Cardiac muscle cell (in vitro differentiated cells and primary cell): ENCODE results near the gene LRRC41. TPM values are rescaled to one million over a fixed set of nuclear protein-coding genes. Genes with fewer than 3 reads are reported as not detected.
"Not testable (repeated sequence)": the region's sequence is repeated elsewhere in the genome, so short reads cannot be mapped to it uniquely, and the experiment has no call there.

Source experiments
- DNase-seq, 2 donors: peaks; one replicate each; pipeline versions ENCODE4 v3.0.0 to v3.0.0-alpha.2; 2010 to 2017; ENCODE audit warnings: low read depth in 1 of 2, low spot score in 1 of 2
- H3K27ac ChIP-seq: fragments of 200-600 bp; sonication (generic); 2 replicates; pipeline ENCODE4 v1.5.1; 2016
- H3K27me3 ChIP-seq: fragments of 200-600 bp; sonication (generic); 2 replicates; pipeline ENCODE4 v1.6.0; 2016; ENCODE audit warnings: control low read depth
- H3K36me3 ChIP-seq: fragments of 200-600 bp; sonication (generic); 2 replicates; pipeline ENCODE4 v1.5.1; 2016; ENCODE audit warnings: control low read depth
- H3K4me1 ChIP-seq: fragments of 200-600 bp; sonication (generic); 2 replicates; pipeline ENCODE4 v1.8.1; 2017; ENCODE audit warnings: low read depth, mild to moderate bottlenecking, mixed run types
- H3K4me3 ChIP-seq: fragments of 200-600 bp; sonication (generic); 2 replicates; pipeline ENCODE4 v1.5.1; 2016; ENCODE audit warnings: mild to moderate bottlenecking
- H3K9me3 ChIP-seq: fragments of 200-600 bp; sonication (generic); 2 replicates; pipeline ENCODE4 v1.5.1; 2017; ENCODE audit warnings: low read depth, mild to moderate bottlenecking, control low read depth
- CTCF ChIP-seq: IDR thresholded peaks from 2 replicates; pipeline ENCODE4 v1.5.1; 2012; ENCODE audit warnings: low read depth, mild to moderate bottlenecking, low read length
- polyA plus RNA-seq: library from polyadenylated mRNA; unstranded; fragments of >200 nt; fragmentation: Nextera tagmentation; extraction: Ambion mirVana; gene quantifications from 2 replicates; pipeline ENCODE4 v1.2.1, GENCODE V29; 2016
- total RNA-seq: library from RNA; depleted of rRNA; stranded (reverse); fragments of >200 nt; gene quantifications from 2 replicates; pipeline ENCODE4 v1.2.3, GENCODE V29; 2016

The LRRC41 gene
- total and polyA plus RNA-seq, 2 experiments from 2014 or later = 130 to 151 TPM

GRCh38 chr1:46340404-46341221 lies 37.2 kb upstream of the LRRC41 start, which contains the start of gene NSUN4:
Gene NSUN4, plus strand, starts transcription at chr1:46340807. Its CDS starts 20 bp downstream, at chr1:46340827.
- Histone ChIP-seq H3K27ac (peak within 1 kb of the TSS; percentile 87), H3K36me3 (peaks cover 3% of the 10 kb centered on the region), H3K4me1 (peaks cover 5% of the 10 kb centered on the region), H3K27me3 (no peaks in the 10 kb centered on the region), H3K9me3 (no peaks in the 10 kb centered on the region), H3K4me3 (peak within 1 kb of the TSS; percentile 72)
- TF ChIP-seq CTCF = peak; percentile 79
- DNase-seq = peak; percentile 92 to 98

- not testable (repeated sequence) for DNase-seq
Observed at GRCh38 chr1:46337409-46337808, 34.0 kb upstream of the LRRC41 start.

GRCh38 chr1:46335081-46335480 lies 31.7 kb upstream of the LRRC41 start:
- no peak for TF ChIP-seq CTCF
- Histone ChIP-seq H3K36me3 (no peaks in the 10 kb centered on the region), H3K27ac (no peak overlapping the region), H3K9me3 (no peaks in the 10 kb centered on the region), H3K4me3 (no peak overlapping the region), H3K27me3 (no peaks in the 10 kb centered on the region), H3K4me1 (peaks cover 5% of the 10 kb centered on the region)
- no peak for DNase-seq

More at GRCh38 chr1:46337409-46337808, 34.0 kb upstream of the LRRC41 start:
- H3K9me3 ChIP-seq, H3K27ac ChIP-seq, H3K36me3 ChIP-seq, H3K4me3 ChIP-seq, H3K4me1 ChIP-seq, H3K27me3 ChIP-seq: not testable (repeated sequence)

GRCh38 chr1:46334030-46334384 lies 30.6 kb upstream of the LRRC41 start:
- no peak for DNase-seq
- no peaks in the 10 kb centered on the region for H3K27me3 ChIP-seq
- no peak for TF ChIP-seq CTCF
- H3K4me1 ChIP-seq = no peaks in the 10 kb centered on the region
- H3K27ac ChIP-seq = no peak overlapping the region
- no peak overlapping the region for H3K4me3 ChIP-seq
- no peaks in the 10 kb centered on the region for H3K36me3 ChIP-seq
- no peaks in the 10 kb centered on the region for H3K9me3 ChIP-seq

GRCh38 chr1:46333300-46334029 lies 30.0 kb upstream of the LRRC41 start:
- Histone ChIP-seq H3K27ac (no peak overlapping the region), H3K9me3 (no peaks in the 10 kb centered on the region), H3K36me3 (no peaks in the 10 kb centered on the region), H3K4me1 (no peaks in the 10 kb centered on the region), H3K27me3 (no peaks in the 10 kb centered on the region), H3K4me3 (no peak overlapping the region)
- DNase-seq = peak; percentile 18 to 48
- peak; percentile 40 for TF ChIP-seq CTCF

- peak overlapping the region; percentile 48 for H3K27ac ChIP-seq
- H3K4me3 ChIP-seq, H3K27me3 ChIP-seq, H3K36me3 ChIP-seq, H3K9me3 ChIP-seq, H3K4me1 ChIP-seq: not testable (repeated sequence)
- DNase-seq = peak in 1 of 2 donors; percentile 5
Observed at GRCh38 chr1:46331786-46332540, 28.5 kb upstream of the LRRC41 start.

GRCh38 chr1:46330381-46330780 lies 27.0 kb upstream of the LRRC41 start:
- DNase-seq, H3K27ac ChIP-seq, H3K9me3 ChIP-seq, H3K36me3 ChIP-seq, H3K4me3 ChIP-seq, H3K4me1 ChIP-seq, H3K27me3 ChIP-seq: not testable (repeated sequence)

- not testable (repeated sequence) for H3K27me3 ChIP-seq, DNase-seq, H3K9me3 ChIP-seq, H3K27ac ChIP-seq, H3K4me1 ChIP-seq, H3K36me3 ChIP-seq, H3K4me3 ChIP-seq
Observed at GRCh38 chr1:46329807-46330206, 26.4 kb upstream of the LRRC41 start.

- not testable (repeated sequence) for H3K4me3 ChIP-seq, H3K27me3 ChIP-seq, H3K9me3 ChIP-seq, H3K4me1 ChIP-seq, DNase-seq, H3K27ac ChIP-seq, H3K36me3 ChIP-seq
Observed at GRCh38 chr1:46328182-46328581, 24.8 kb upstream of the LRRC41 start.
